ENCODE measurements around the gene OTOG. TPM values are rescaled to one million over a fixed set of nuclear protein-coding genes. Genes with fewer than 3 reads are reported as not detected.

Gene OTOG
- total RNA-seq, 2 donors from 2014 or later: not detected

DNA sequence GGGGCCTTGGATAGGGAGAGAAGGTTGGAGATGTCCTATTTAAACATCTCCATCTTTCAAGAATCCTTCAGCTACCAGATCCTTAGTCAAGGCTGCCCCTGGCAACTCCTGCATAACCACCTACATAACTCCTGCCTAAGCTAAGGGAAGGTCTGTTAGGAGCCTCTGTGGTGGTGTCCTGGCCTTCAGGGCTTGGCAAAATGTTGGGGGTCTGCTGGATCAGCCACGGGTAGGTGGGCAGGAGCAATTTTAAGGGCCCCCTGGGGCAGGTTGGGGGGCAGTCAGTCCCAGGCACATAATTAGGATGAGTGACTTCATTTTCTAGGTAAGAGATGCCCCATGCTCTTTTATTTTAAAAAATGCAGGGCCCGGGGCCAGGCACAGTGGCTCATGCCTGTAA is 28.7 kb upstream of the OTOG start:
- H3K36me3 ChIP-seq: no peaks in the 10 kb centered on the region
- no peak overlapping the region for H3K9ac ChIP-seq (ENCODE audit: low read depth in 2 of 2, low read length in 2 of 2)
- H3K4me1 ChIP-seq: no peaks in the 10 kb centered on the region
- TF ChIP-seq, protein P1, sequence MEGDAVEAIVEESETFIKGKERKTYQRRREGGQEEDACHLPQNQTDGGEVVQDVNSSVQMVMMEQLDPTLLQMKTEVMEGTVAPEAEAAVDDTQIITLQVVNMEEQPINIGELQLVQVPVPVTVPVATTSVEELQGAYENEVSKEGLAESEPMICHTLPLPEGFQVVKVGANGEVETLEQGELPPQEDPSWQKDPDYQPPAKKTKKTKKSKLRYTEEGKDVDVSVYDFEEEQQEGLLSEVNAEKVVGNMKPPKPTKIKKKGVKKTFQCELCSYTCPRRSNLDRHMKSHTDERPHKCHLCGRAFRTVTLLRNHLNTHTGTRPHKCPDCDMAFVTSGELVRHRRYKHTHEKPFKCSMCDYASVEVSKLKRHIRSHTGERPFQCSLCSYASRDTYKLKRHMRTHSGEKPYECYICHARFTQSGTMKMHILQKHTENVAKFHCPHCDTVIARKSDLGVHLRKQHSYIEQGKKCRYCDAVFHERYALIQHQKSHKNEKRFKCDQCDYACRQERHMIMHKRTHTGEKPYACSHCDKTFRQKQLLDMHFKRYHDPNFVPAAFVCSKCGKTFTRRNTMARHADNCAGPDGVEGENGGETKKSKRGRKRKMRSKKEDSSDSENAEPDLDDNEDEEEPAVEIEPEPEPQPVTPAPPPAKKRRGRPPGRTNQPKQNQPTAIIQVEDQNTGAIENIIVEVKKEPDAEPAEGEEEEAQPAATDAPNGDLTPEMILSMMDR (IDR thresholded peaks at IDR 0.05): no peak
- H3K27ac ChIP-seq: no peak overlapping the region
- DNase-seq: no peak
- intact Hi-C loops (cut with DNase I): no loop called here
- no peaks in the 10 kb centered on the region for H3K27me3 ChIP-seq
- H3K4me3 ChIP-seq: no peak overlapping the region
- no peaks in the 10 kb centered on the region for H3K9me3 ChIP-seq

DNA sequence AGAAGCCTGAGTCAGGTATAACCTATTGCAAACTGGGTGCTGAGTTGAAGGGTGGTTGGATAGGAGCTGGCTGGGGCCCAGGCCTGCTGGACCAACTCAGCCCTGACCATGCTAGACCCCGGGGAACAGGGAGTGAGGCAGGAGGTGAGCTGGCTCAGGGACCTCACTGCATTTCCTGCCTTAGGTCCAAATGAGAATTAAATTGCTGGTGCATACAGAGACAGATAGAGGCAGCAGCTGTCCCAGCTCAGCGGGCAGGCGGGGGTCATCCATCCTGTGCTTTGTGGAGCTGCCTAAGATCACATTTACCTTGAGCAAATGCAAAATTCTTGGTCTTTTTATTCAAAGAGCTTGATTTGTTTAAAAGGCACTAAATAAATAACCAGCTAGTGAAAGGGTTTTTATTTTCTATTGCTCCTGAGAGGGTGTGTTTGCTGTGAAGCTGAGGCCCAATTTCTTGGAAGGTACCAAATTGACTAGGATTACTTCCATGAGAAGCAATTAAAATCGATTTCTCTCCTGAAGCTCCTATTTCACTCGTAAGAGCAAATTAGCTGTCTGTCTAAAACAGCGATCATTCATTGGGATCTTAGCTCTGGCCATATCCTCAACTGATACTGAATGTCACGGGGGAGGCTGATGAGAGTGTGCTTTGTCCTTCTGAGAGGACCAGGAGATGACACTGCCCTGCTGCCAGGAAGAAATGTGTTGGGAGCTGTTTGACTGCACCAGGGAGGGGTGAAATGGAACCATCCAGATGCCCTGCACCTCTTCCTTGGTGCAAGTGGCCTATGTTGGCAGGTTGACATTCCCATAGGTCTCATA is 27.8 kb upstream of the OTOG start:
- Histone ChIP-seq H3K4me3 (no peak overlapping the region), H3K27me3 (no peaks in the 10 kb centered on the region), H3K4me1 (no peaks in the 10 kb centered on the region), H3K9ac (ENCODE audit: low read depth in 2 of 2, low read length in 2 of 2) (no peak overlapping the region), H3K36me3 (no peaks in the 10 kb centered on the region), H3K27ac (no peak overlapping the region), H3K9me3 (no peaks in the 10 kb centered on the region)
- TF ChIP-seq, protein P1 (IDR thresholded peaks at IDR 0.05): no peak
- no peak for DNase-seq
- intact Hi-C loops (cut with DNase I): no loop called here

DNA sequence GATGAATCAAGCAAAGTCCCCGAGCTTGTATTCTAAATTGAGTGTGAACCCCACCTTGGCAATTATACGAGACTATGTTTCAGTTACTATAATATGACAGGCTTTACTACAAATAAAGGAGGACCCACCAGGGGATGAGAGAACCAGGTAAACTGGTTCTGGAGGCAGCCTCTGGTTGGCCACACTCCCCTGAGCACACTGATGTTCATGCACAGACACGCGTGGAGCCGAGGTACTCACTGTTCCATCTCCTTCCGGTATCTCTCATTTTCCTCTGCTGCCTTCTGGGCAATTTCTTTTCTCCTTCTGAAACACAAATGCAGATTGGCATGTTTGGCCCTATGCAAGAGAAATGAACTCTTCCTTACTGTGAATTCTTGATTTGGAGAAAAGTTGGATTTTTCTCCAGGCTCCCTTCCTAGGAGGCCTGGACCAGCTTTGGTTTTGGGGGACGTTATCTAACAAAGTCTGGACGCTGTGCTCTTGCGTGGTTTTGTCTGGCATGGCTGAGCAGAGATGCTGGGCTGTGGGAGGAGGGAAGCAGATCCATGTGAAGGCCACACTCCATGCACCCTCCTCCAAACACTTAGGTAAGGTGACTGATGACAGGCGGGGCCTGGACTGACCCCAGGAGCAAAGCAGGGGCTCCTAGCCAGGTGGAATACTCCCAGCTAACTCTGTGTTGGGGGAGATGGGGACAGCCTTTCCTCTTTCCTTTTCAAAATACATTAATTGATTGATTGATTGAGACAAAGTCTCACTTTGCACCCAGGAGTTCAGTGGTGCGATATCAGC is 25.8 kb upstream of the OTOG start:
- H3K4me3 ChIP-seq: no peak overlapping the region
- no peaks in the 10 kb centered on the region for H3K4me1 ChIP-seq
- no peak overlapping the region for H3K27ac ChIP-seq
- DNase-seq: no peak
- TF ChIP-seq, protein P1 (IDR thresholded peaks at IDR 0.05): no peak
- H3K9me3 ChIP-seq: no peaks in the 10 kb centered on the region
- intact Hi-C loops (cut with DNase I): no loop called here
- no peaks in the 10 kb centered on the region for H3K36me3 ChIP-seq
- no peaks in the 10 kb centered on the region for H3K27me3 ChIP-seq
- no peak overlapping the region for H3K9ac ChIP-seq (ENCODE audit: low read depth in 2 of 2, low read length in 2 of 2)

DNA sequence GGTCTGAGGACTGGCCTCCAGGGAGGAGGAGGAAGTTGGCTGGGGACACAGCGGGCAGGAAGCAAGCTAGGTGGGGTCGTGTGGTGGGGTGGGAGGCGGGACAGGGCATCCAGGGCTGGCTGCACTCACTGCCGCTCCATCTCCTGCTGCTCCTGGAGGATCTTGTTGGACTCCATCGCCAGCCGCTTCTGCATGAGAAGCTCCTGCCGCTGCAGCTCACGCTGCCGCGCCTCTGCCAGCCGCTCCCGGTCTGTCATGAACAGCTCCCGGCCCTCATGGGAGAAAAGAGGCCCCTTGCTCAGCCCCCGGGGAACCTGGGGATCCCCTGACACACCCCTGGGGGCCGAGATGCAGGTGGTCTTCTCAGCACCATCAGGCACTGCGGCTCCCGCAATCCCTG is 24.4 kb upstream of the OTOG start:
- Histone ChIP-seq H3K27me3 (no peaks in the 10 kb centered on the region), H3K9ac (ENCODE audit: low read depth in 2 of 2, low read length in 2 of 2) (no peak overlapping the region), H3K4me1 (no peaks in the 10 kb centered on the region), H3K27ac (no peak overlapping the region), H3K36me3 (no peaks in the 10 kb centered on the region), H3K4me3 (no peak overlapping the region), H3K9me3 (no peaks in the 10 kb centered on the region)
- TF ChIP-seq, protein P1 (IDR thresholded peaks at IDR 0.05): no peak
- intact Hi-C loops (cut with DNase I): no loop called here
- no peak for DNase-seq

DNA sequence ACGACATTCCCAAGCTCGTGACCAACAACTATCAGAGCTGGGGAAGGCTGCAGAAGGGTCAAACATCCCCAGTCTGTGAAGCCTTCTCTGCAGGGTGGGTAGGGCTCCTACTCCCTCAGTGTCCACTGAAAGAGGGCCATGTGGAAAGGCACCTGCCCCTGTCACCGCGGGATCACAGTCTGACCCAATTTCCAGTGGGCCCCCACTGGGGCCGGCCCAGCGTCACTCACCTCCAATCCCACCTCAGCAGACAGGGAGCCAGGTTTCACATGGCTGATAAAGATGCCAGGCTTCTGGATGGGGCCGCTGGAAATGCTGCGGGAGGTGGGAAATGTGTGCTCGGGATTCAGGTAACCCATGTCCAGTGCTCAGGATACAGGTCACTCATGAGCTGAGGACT is 22.8 kb upstream of the OTOG start:
- no peak for DNase-seq
- Histone ChIP-seq H3K27ac (no peak overlapping the region), H3K9me3 (no peaks in the 10 kb centered on the region), H3K4me1 (no peaks in the 10 kb centered on the region), H3K4me3 (no peak overlapping the region), H3K27me3 (no peaks in the 10 kb centered on the region), H3K36me3 (no peaks in the 10 kb centered on the region), H3K9ac (ENCODE audit: low read depth in 2 of 2, low read length in 2 of 2) (no peak overlapping the region)
- TF ChIP-seq, protein P1 (IDR thresholded peaks at IDR 0.05): no peak
- intact Hi-C loops (cut with DNase I): no loop called here

Measured in colonic mucosa (tissue), 4 donors.